Measurements from ENCODE around the gene CBLB.
"Not testable (repeated sequence)": the region's sequence is repeated elsewhere in the genome, so short reads cannot be mapped to it uniquely, and the experiment has no call there.

The CBLB gene

DNA sequence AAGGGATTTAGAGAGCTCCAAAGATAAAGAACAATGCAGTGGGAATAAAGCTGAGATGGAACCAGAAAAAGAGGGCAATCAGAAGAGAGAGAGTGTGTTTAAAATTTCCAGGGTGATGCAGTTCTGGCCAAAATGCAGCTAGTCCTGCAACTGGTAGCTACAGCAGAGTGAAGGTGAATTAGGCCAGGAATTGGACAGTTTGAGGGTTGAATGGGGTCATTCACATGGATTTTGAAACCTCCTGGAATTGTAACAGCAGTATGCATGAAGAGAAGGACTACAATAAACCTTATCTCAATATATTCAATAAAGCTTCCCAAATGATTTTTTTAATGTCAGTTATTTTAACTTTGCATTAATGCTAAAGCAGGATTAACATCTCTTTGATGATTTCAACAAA lies 85.2 kb downstream of the CBLB start:
- DNase-seq = no peak

GRCh38 chr3:105781871-105782270 lies 86.9 kb downstream of the CBLB start:
- no peak for DNase-seq

- DNase-seq = no peak
Measured at GRCh38 chr3:105780107-105780506, 88.7 kb downstream of the CBLB start.

DNA sequence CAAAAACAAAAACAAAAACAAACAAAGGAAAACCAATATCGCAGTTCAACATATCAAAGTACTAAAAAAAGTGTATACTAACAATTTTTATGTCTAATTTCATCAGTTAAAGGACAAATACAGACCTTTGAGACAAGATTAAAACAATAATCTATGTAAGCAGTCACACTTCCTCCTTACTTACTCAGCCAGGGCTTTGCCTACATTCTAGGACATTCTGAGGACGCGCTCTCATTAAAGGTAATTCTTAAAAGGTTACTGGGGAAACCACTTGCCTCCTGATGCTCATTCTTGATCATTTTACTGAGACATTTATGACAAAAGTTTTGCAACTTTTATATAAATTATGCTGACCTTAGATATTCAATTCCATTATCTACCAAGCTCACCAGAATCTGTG lies 93.4 kb downstream of the CBLB start:
- no peak for DNase-seq

- no peak for DNase-seq
Measured at GRCh38 chr3:105774444-105775180, 94.2 kb downstream of the CBLB start.

DNA sequence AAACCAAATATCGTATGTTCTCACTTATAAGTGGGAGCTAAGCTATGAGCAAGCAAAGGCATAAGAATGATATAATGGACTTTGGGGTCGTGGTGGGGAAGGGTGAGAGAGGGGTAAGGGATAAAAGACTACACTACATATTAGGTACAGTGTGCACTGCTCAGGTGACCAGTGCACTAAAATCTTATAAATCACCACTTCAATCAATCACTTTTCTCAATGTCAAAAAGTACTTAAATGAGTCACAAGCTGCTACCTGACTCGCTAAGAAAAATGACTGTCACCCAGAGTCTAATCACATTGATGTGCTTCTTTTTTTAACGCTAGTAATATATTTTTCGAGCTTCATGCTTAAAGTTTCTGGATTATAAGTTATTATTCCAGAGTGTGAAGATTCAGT lies 95.5 kb downstream of the CBLB start:
- DNase-seq = no peak

DNA sequence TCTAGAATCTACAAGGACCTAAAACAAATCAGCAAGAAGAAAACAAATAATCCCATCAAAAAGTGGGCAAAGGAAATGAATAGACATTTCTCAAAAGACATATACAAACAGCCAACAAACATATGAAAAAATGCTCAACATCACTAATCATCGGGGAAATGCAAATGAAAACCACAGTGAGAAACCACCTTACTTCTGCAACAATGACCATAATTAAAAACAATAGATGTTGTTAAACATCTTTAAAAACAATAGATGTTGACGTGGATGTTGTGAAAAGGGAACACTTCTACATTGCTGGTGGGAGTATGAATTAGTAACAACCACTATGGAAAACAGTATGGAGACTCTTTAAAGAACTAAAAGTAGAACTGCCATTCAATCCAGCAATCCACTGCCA lies 96.2 kb downstream of the CBLB start:
- no peak for DNase-seq

DNA sequence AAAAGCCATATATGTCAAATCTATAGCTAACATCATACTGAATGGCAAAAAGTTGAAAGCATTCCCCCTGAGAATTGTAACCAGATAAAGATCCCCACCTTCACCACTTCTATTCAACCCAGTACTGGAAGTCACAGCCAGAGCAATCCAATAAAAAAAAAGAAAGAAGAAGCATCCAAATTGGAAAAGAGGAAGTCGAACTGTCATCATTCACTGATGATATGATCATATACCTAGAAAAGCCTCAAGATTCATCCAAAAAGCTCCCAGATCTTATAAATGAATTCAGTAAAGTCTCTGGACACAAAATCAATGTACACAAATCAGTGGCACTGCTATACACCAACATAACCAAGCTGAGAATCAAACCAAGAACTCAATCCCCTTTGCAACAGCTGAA lies 97.4 kb downstream of the CBLB start:
- DNase-seq = no peak

- no peak for DNase-seq
Measured at GRCh38 chr3:105770410-105770809, 98.4 kb downstream of the CBLB start.

DNA sequence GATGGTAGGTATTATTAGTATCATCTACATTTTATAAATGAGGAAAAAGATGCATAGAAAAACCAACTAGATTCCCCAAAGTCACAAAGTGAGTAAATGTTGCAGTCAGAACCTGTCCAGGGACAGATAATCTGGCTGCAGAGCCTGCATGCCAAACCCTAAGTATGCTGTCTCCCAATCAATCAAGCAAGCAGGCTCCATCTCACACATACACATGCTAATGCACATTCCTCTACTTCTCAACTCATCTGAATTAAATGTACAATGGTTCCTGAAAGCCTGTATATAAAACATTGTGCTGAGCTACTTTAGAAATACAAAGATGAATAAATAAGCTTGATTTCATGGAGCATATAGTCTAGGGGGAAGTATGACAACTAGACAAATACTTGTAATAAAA lies 101.0 kb downstream of the CBLB start:
- no peak for DNase-seq

GRCh38 chr3:105767216-105767615 lies 101.6 kb downstream of the CBLB start:
- no peak for DNase-seq

GRCh38 chr3:105765308-105765639 lies 103.5 kb downstream of the CBLB start:
- DNase-seq = no peak

DNA sequence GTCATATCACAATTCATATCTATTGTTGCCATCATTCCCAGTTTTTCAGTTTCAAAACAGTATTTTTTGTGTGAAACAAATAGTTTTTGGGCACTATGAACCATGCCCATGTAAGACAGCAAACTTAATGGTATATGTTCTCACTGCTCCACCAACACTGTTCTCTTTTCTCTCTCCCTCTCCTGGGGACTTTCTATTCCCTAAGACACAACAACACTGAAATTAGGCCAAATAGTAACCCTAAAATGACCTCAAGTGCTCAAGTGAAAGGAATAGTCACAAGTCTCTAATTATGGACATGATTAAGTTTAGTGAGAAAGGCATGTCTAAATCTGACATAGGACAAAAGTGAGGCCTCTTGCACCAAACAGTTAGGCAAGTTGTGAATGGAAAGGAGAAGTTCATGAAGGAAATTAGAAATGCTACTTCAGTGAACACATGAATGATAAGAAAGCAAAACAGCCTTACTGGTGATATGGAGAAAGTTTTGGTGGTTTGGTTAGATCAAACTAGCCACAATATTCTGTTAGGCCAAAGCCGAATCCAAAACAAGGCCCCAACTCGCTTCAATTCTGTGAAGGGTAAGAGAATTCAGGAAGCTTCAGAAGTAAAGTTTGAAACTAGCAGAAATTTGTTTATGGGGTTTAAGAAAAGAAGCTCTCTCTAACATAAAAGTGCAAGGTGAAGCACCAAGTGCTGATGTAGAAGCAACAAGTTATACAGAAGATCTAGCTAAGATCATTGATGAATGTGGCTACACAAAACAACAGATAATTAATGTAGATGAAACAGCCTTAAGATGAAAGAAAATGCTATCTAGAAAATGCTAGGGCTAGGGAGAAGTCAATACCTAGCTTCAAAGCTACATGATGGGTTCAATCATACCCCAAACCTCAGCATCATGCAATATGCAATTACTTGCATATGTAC lies 104.2 kb downstream of the CBLB start:
- no peak for DNase-seq

DNA sequence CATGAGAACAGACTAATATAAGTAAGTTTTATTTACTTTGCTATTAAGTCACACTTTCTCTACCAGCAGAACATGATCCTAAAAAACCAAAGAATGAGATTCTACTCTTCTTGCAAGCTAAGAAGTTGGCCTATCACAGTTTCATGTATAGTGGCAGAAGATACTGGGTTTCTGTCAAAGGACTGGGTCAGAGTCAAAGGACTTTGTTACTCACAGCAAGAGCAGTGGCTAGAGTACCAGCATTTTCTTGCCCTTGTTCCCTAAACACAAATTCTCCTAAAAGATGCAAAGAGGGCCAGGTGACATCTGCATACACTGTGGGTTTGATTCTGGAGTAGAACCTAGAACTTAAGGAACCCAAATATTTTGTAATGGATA lies 105.2 kb downstream of the CBLB start:
- no peak for DNase-seq

GRCh38 chr3:105762749-105763658 lies 105.8 kb downstream of the CBLB start:
- DNase-seq = no peak

- DNase-seq = not testable (repeated sequence)
Measured at GRCh38 chr3:105762214-105762613, 106.6 kb downstream of the CBLB start.

DNA sequence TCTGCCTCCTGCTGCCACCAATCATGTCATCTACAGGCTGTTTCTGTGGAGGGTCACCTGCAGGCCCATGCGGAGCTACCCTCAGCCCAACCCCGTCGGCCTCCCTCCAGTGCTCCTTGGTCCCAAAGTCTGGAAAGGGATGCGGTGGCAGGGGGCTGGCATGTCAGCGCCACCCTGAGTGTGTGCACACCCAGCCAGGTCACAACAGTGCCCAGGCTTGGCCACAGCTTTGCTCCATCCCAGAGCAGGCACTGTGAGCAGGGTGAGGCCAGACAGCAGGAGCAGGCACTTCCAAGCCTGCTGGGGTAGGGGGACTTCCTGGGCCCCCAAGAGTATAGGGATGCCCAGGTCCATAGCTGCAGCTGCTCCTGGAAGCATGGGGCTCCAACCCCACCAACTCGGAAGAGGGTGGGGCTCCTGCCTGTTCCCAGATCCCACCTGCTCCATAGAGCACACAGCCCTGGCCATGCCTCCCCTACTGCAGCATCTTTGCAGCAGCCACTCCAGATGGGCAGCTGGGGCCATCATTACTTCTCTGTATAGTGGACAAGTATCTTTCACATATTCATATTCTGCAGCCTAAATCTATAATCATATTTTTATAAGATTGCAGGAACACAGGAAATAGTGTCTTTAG lies 109.3 kb downstream of the CBLB start:
- DNase-seq = no peak

DNA sequence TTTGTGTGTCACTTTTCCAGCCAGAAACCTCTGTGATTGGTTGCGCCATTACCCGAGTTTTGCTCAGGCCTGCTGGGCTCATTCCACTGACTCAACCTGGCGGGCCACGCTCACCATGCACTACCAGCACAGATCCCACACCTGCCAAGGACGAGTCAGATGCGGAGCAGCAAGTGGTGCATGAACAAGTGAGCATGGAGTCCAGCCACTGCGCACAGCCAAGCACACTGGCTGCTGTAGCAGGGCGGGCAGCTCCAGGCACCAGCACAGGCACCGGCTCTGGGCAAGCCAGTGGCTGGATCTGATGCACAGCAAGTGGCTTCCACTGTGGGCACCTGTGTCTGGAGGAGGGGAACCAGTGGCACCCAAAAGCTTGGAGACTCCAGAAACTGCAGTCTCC lies 110.4 kb downstream of the CBLB start:
- DNase-seq = no peak

DNA sequence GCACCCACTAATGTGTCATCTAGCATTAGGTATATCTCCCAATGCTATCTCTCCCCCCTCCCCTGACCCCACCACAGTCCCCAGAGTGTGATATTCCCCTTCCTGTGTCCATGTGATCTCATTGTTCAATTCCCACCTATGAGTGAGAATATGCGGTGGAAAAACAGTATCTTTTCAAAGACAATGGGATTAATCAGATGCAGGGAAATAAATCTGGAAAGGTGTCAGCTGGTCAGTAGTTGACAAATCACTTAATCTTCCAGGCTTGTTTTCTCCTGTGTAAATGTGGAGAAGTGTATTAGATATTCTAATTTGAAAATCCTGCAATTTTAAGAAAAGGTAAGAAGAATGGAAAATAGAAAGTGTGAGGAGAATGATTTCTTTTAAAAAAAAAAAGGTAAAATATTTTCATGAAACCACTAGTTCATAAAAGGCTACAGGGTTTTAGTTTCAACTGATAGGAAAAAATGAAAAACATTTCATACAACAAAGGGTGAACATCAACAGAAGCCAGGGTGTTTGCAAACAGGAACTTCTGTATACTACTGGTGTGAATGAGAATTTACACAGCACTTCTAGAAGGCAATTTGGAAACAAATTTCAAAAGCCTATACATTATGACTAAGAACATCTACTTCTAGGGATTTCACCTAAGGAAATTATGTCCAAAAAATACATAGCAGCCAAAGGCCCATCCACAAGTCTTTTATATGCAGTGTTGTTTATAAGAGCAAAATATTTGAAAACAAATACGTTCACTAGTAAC lies 113.5 kb downstream of the CBLB start:
- DNase-seq = no peak

- DNase-seq = no peak
Measured at GRCh38 chr3:105752791-105753415, 115.9 kb downstream of the CBLB start.

DNA sequence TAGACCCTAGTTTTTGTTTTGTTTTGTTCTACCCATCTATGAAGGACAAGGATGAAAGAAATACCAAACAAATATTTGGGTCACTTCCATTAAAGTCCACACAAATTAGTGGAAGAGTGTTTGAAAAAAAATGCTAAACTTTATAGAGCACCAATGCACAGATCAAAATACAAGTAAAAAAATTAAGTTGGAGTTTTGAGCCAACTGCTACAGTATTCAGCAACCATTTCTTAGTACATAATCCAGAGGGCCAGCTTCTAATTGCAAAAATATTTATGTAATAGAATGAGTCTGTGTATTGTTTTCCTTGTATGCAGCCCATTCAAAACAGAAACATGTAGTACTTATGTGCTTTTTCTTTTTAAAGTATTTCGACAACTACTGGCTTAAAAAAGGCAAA lies 121.1 kb downstream of the CBLB start:
- DNase-seq = no peak
